Small intestine (tissue), 7 donors: ENCODE results near the gene FTO. TPM values are rescaled to one million over a fixed set of nuclear protein-coding genes. Genes with fewer than 3 reads are reported as not detected.
A peak's percentile ranks its signal among the peaks of the same experiment; 100 is the strongest.

Source experiments
- DNase-seq, 2 donors: peaks; one replicate each; pipeline versions ENCODE4 v3.0.0 to v3.0.0-alpha.2; 2013
- FAIRE-seq: peaks from 2 replicates; lab custom pipeline; 2012; peaks lifted over from hg19 to GRCh38; lab: Jason Lieb, UNC
- H3K27ac ChIP-seq, 3 donors: one replicate each; pipeline ENCODE4 v1.5.1; 2013; ENCODE audit warnings: low read length in 2 of 3, mild to moderate bottlenecking in 2 of 3, control low read depth in 1 of 3, inconsistent platforms in 1 of 3, low read depth in 1 of 3, moderate library complexity in 1 of 3
- H3K27me3 ChIP-seq, 3 donors: one replicate each; pipeline ENCODE4 v1.6.1; 2013; ENCODE audit warnings: low read length in 3 of 3, inconsistent platforms in 1 of 3; ENCODE audit not compliant: control insufficient read depth in 3 of 3, insufficient read depth in 3 of 3
- H3K36me3 ChIP-seq, 3 donors: one replicate each; pipeline ENCODE4 v1.6.1; 2013; ENCODE audit warnings: low read length in 3 of 3, inconsistent platforms in 1 of 3, low read depth in 1 of 3, mild to moderate bottlenecking in 1 of 3, moderate library complexity in 1 of 3; ENCODE audit not compliant: control insufficient read depth in 3 of 3, insufficient read depth in 2 of 3
- H3K4me1 ChIP-seq, 3 donors: one replicate each; pipeline ENCODE4 v1.6.1; 2013; ENCODE audit warnings: low read length in 2 of 3, inconsistent platforms in 1 of 3, low read depth in 1 of 3, mild to moderate bottlenecking in 1 of 3, moderate library complexity in 1 of 3; ENCODE audit not compliant: control insufficient read depth in 3 of 3, insufficient read depth in 2 of 3
- H3K4me3 ChIP-seq, 3 donors: one replicate each; pipeline ENCODE4 v1.5.1; 2013; ENCODE audit warnings: low read length in 3 of 3, control low read depth in 1 of 3, inconsistent platforms in 1 of 3, low read depth in 1 of 3, mild to moderate bottlenecking in 1 of 3, moderate library complexity in 1 of 3
- H3K9me3 ChIP-seq, 2 donors: one replicate each; pipeline ENCODE4 v1.6.1; 2013; ENCODE audit warnings: low read depth in 1 of 2, low read length in 1 of 2; ENCODE audit not compliant: control insufficient read depth in 2 of 2, insufficient read depth in 1 of 2
- WGBS, 3 donors: extraction: QIAGEN DNeasy Blood & Tissue Kit; methylation state at CpG; one replicate each; pipeline ENCODE4 v1.1.7; 2013; 5-methylcytosine and 5-hydroxymethylcytosine counted together
- polyA plus RNA-seq, 4 donors: library from polyadenylated mRNA; stranded (reverse) in 3 of 4; unstranded in 1 of 4; fragments of 200-250 nt in 3 of 4; fragments of 120-200 nt in 1 of 4; gene quantifications; one replicate each; pipeline versions ENCODE4 v1.2.1 to v1.2.3, GENCODE V29; 2013
- donor health status: healthy with polysubstance abuse.
- donor health status: control.
- donor health status: control.
- donor health status: Bipolar disorder and iron deficiency.
- donor health status: healthy.

FTO gene
- polyA plus RNA-seq, 4 donors: 5.4 to 36.8 (median 12.2) TPM

GRCh38 chr16:53901408-53901807 is 197.5 kb downstream of the FTO start:
- 93 to 97% (median 94%) methylated on average over 2 of the region's 2 CpGs for WGBS, 3 donors

GRCh38 chr16:53904533-53904932 is 200.6 kb downstream of the FTO start:
- Histone ChIP-seq H3K4me1 (peaks cover 0 to 4% (median 0%) of the 10 kb centered on the region in 3 donors), H3K9me3 (no peaks in the 10 kb centered on the region), H3K27ac (no peak overlapping the region), H3K4me3 (no peak overlapping the region), H3K36me3 (no peaks in the 10 kb centered on the region), H3K27me3 (no peaks in the 10 kb centered on the region)
- WGBS, 3 donors: 85 to 93% (median 87%) methylated on average over 6 of the region's 6 CpGs
- FAIRE-seq: no peak
- no peak for DNase-seq

More at GRCh38 chr16:53901408-53901807, 197.5 kb downstream of the FTO start:
- H3K27ac ChIP-seq: no peak overlapping the region
- no peak overlapping the region for H3K4me3 ChIP-seq
- FAIRE-seq: no peak
- no peaks in the 10 kb centered on the region for H3K9me3 ChIP-seq
- H3K27me3 ChIP-seq: no peaks in the 10 kb centered on the region
- no peaks in the 10 kb centered on the region for H3K36me3 ChIP-seq
- peaks cover 0 to 4% (median 0%) of the 10 kb centered on the region in 3 donors for H3K4me1 ChIP-seq
- DNase-seq: no peak

- Histone ChIP-seq H3K9me3 (no peaks in the 10 kb centered on the region), H3K4me3 (no peak overlapping the region), H3K27me3 (no peaks in the 10 kb centered on the region), H3K27ac (no peak overlapping the region), H3K36me3 (no peaks in the 10 kb centered on the region), H3K4me1 (peaks cover 0 to 4% (median 0%) of the 10 kb centered on the region in 3 donors)
- no peak for FAIRE-seq
- DNase-seq: no peak
Measured at GRCh38 chr16:53905028-53905427, 201.1 kb downstream of the FTO start.

GRCh38 chr16:53908731-53909130 is 204.8 kb downstream of the FTO start:
- peaks cover 0 to 6% (median 3%) of the 10 kb centered on the region in 3 donors for H3K4me1 ChIP-seq
- no peak for DNase-seq
- 69 to 96% (median 85%) methylated on average over 3 of the region's 3 CpGs for WGBS, 3 donors
- no peak for FAIRE-seq
- no peaks in the 10 kb centered on the region for H3K9me3 ChIP-seq
- no peak overlapping the region for H3K4me3 ChIP-seq
- H3K36me3 ChIP-seq: no peaks in the 10 kb centered on the region
- H3K27ac ChIP-seq: no peak overlapping the region
- no peaks in the 10 kb centered on the region for H3K27me3 ChIP-seq

GRCh38 chr16:53910990-53911389 is 207.0 kb downstream of the FTO start:
- WGBS, 3 donors: 93 to 98% (median 97%) methylated on average over 7 of the region's 7 CpGs
- no peaks in the 10 kb centered on the region for H3K27me3 ChIP-seq
- H3K4me1 ChIP-seq: peaks cover 0 to 6% (median 3%) of the 10 kb centered on the region in 3 donors
- no peak overlapping the region for H3K4me3 ChIP-seq
- H3K27ac ChIP-seq: no peak overlapping the region
- no peaks in the 10 kb centered on the region for H3K36me3 ChIP-seq
- FAIRE-seq: no peak
- no peak for DNase-seq
- H3K9me3 ChIP-seq: no peaks in the 10 kb centered on the region

- Histone ChIP-seq H3K27me3 (no peaks in the 10 kb centered on the region), H3K9me3 (no peaks in the 10 kb centered on the region), H3K4me3 (no peak overlapping the region), H3K36me3 (no peaks in the 10 kb centered on the region), H3K27ac (no peak overlapping the region), H3K4me1 (peaks cover 0 to 6% (median 3%) of the 10 kb centered on the region in 3 donors)
- FAIRE-seq (no peak), DNase-seq (no peak)
- WGBS, 3 donors: 8 to 57% (median 25%) methylated on average over 2 of the region's 2 CpGs
Measured at GRCh38 chr16:53911513-53911912, 207.6 kb downstream of the FTO start.

- DNase-seq: peak; percentile 51 to 76
- H3K4me1 ChIP-seq: peaks cover 0 to 6% (median 3%) of the 10 kb centered on the region in 3 donors
- H3K27ac ChIP-seq: no peak overlapping the region
- H3K27me3 ChIP-seq: no peaks in the 10 kb centered on the region
- H3K36me3 ChIP-seq: no peaks in the 10 kb centered on the region
- H3K4me3 ChIP-seq: no peak overlapping the region
- WGBS, 3 donors: 15 to 44% (median 29%) methylated on average over 2 of the region's 2 CpGs
- no peaks in the 10 kb centered on the region for H3K9me3 ChIP-seq
- FAIRE-seq: no peak
Measured at GRCh38 chr16:53912155-53912554, 208.2 kb downstream of the FTO start.

- H3K27ac ChIP-seq: no peak overlapping the region
- whole genome bisulfite sequencing, 3 donors: 76 to 80% (median 78%) methylated on average over 7 of the region's 7 CpGs
- H3K36me3 ChIP-seq: no peaks in the 10 kb centered on the region
- H3K4me3 ChIP-seq: no peak overlapping the region
- no peak for FAIRE-seq
- DNase-seq: no peak
- H3K9me3 ChIP-seq: no peaks in the 10 kb centered on the region
- H3K4me1 ChIP-seq: peaks cover 0 to 6% (median 3%) of the 10 kb centered on the region in 3 donors
- H3K27me3 ChIP-seq: no peaks in the 10 kb centered on the region
Measured at GRCh38 chr16:53913099-53913870, 209.3 kb downstream of the FTO start.
